Liver (tissue), 9 donors: ENCODE data around the gene TRAPPC6A. TPM values are rescaled to one million over a fixed set of nuclear protein-coding genes. Genes with fewer than 3 reads are reported as not detected.

ENCODE experiments used
- DNase-seq: peaks from one replicate; pipeline ENCODE4 v3.0.0-alpha.2; 2017; ENCODE audit warnings: low spot score
- H3K27ac ChIP-seq, 2 donors: one replicate each; pipeline ENCODE4 v1.7.0; 2013; ENCODE audit warnings: inconsistent platforms in 2 of 2, low read length in 2 of 2, control low read depth in 1 of 2, low read depth in 1 of 2, mild to moderate bottlenecking in 1 of 2
- H3K27me3 ChIP-seq, 4 donors: one replicate each; pipeline versions ENCODE4 v1.6.1 to v1.7.0; 2013; ENCODE audit warnings: low read length in 3 of 4, inconsistent platforms in 1 of 4, mild to moderate bottlenecking in 1 of 4, moderate library complexity in 1 of 4; ENCODE audit not compliant: control insufficient read depth in 4 of 4, insufficient read depth in 4 of 4
- H3K36me3 ChIP-seq, 4 donors: one replicate each; pipeline versions ENCODE4 v1.6.1 to v1.7.0; 2013; ENCODE audit warnings: low read length in 3 of 4, mild to moderate bottlenecking in 3 of 4, low read depth in 1 of 4, moderate library complexity in 1 of 4; ENCODE audit not compliant: control insufficient read depth in 4 of 4, insufficient read depth in 3 of 4
- H3K4me1 ChIP-seq, 4 donors: one replicate each; pipeline versions ENCODE4 v1.6.1 to v1.7.0; 2013; ENCODE audit warnings: low read length in 3 of 4, mild to moderate bottlenecking in 3 of 4, moderate library complexity in 1 of 4; ENCODE audit not compliant: control insufficient read depth in 4 of 4, insufficient read depth in 4 of 4
- H3K4me3 ChIP-seq, 3 donors: one replicate each; pipeline versions ENCODE4 v1.6.1 to v1.7.0; 2013; ENCODE audit warnings: low read length in 3 of 3, control low read depth in 1 of 3, low read depth in 1 of 3, mild to moderate bottlenecking in 1 of 3
- H3K9ac ChIP-seq, 2 donors: one replicate each; pipeline ENCODE4 v1.7.0; 2013; ENCODE audit warnings: low read length in 2 of 2, mild to moderate bottlenecking in 2 of 2, moderate library complexity in 2 of 2, control low read depth in 1 of 2, low read depth in 1 of 2
- H3K9me3 ChIP-seq, 4 donors: one replicate each; pipeline versions ENCODE4 v1.6.1 to v1.7.0; 2013; ENCODE audit warnings: low read length in 3 of 4; ENCODE audit not compliant: control insufficient read depth in 4 of 4
- EGR1 ChIP-seq, 2 donors: IDR thresholded peaks; 2 replicates each; pipeline ENCODE4 v1.6.1; 2016 to 2018; ENCODE audit warnings: antibody characterized with exemption in 2 of 2, low read depth in 2 of 2
- FOXA1 ChIP-seq: IDR thresholded peaks from 2 replicates; pipeline ENCODE4 v1.6.1; 2016; ENCODE audit warnings: antibody characterized with exemption
- FOXA2 ChIP-seq: IDR thresholded peaks from 2 replicates; pipeline ENCODE4 v1.6.1; 2016; ENCODE audit warnings: antibody characterized with exemption
- GABPA ChIP-seq, 2 donors: IDR thresholded peaks in 1 of 2; conservative IDR thresholded peaks in 1 of 2; 2 replicates each; pipeline ENCODE4 v1.6.1; 2016; ENCODE audit warnings: antibody characterized with exemption in 2 of 2, mild to moderate bottlenecking in 1 of 2, moderate library complexity in 1 of 2
- HNF4A ChIP-seq, 2 donors: conservative IDR thresholded peaks; 2 replicates each; pipeline ENCODE4 v1.6.1; 2016; ENCODE audit warnings: antibody characterized with exemption in 2 of 2, mild to moderate bottlenecking in 2 of 2
- HNF4G ChIP-seq: IDR thresholded peaks from 2 replicates; pipeline ENCODE4 v1.6.1; 2016; ENCODE audit warnings: antibody characterized with exemption
- JUND ChIP-seq, 2 donors: IDR thresholded peaks; 2 replicates each; pipeline ENCODE4 v1.6.1; 2016; ENCODE audit warnings: antibody characterized with exemption in 2 of 2
- NR2F2 ChIP-seq: IDR thresholded peaks from 2 replicates; pipeline ENCODE4 v1.6.1; 2016; ENCODE audit warnings: antibody characterized with exemption
- RAD21 ChIP-seq, 2 donors: IDR thresholded peaks; 2 replicates each; pipeline ENCODE4 v1.6.1; 2016; ENCODE audit warnings: antibody characterized with exemption in 2 of 2, mild to moderate bottlenecking in 2 of 2
- RXRA ChIP-seq, 2 donors: IDR thresholded peaks; 2 replicates each; pipeline ENCODE4 v1.6.1; 2017 to 2018; ENCODE audit warnings: antibody characterized with exemption in 2 of 2, mild to moderate bottlenecking in 1 of 2
- SP1 ChIP-seq: IDR thresholded peaks from 2 replicates; pipeline ENCODE4 v1.6.1; 2018; ENCODE audit warnings: antibody characterized with exemption, mild to moderate bottlenecking
- TAF1 ChIP-seq: conservative IDR thresholded peaks from 2 replicates; pipeline ENCODE4 v1.6.1; 2016; ENCODE audit warnings: antibody characterized with exemption, mild to moderate bottlenecking
- YY1 ChIP-seq: IDR thresholded peaks from 2 replicates; pipeline ENCODE4 v1.6.1; 2016; ENCODE audit warnings: antibody characterized with exemption, mild to moderate bottlenecking
- WGBS: extraction: QIAGEN DNeasy Blood & Tissue Kit; methylation state at CpG from one replicate; pipeline ENCODE4 v1.1.7; 2013; 5-methylcytosine and 5-hydroxymethylcytosine counted together
- polyA plus RNA-seq, 2 donors: library from polyadenylated mRNA; stranded (reverse) in 1 of 2; unstranded in 1 of 2; fragments of 200-250 nt in 1 of 2; fragments of >200 nt in 1 of 2; fragmentation: Nextera tagmentation in 1 of 2; extraction: Ambion mirVana in 1 of 2; gene quantifications; one replicate each; pipeline versions ENCODE4 v1.2.1 to v1.2.3, GENCODE V29; 2013 to 2015
- total RNA-seq, 2 donors: library from RNA; depleted of rRNA; stranded (reverse); fragments of >200 nt; gene quantifications; one replicate each; pipeline ENCODE4 v1.2.3, GENCODE V29; 2014
- TF ChIP-seq, protein P1 (sequence below): IDR thresholded peaks from 2 replicates; pipeline ENCODE4 v1.6.1; 2016; ENCODE audit warnings: antibody characterized with exemption
- TF ChIP-seq, protein P2 (sequence below): fragments of 150-350 bp; IDR thresholded peaks from 2 replicates; pipeline ENCODE4 v1.5.1; 2017; ENCODE audit warnings: improper control_type of control experiment, low read depth, low read length; ENCODE audit not compliant: missing input control
- TF ChIP-seq, protein P3 (sequence below): IDR thresholded peaks from 2 replicates; pipeline ENCODE4 v1.6.1; 2016; ENCODE audit warnings: antibody characterized with exemption
- TF ChIP-seq, protein P4 (sequence below): IDR thresholded peaks from 2 replicates; pipeline ENCODE4 v1.6.1; 2016; ENCODE audit warnings: antibody characterized with exemption
- TF ChIP-seq, protein P5 (sequence below): IDR thresholded peaks from 2 replicates; pipeline ENCODE4 v1.6.1; 2016; ENCODE audit warnings: antibody characterized with exemption, mild to moderate bottlenecking
- donor health status: healthy.
- donor health status: healthy.
- donor health status: healthy.
- donor health status: healthy.
- donor health status: healthy.

Gene TRAPPC6A
- total and polyA plus RNA-seq, 4 donors: 14.8 to 52.2 (median 28.6) TPM

DNA sequence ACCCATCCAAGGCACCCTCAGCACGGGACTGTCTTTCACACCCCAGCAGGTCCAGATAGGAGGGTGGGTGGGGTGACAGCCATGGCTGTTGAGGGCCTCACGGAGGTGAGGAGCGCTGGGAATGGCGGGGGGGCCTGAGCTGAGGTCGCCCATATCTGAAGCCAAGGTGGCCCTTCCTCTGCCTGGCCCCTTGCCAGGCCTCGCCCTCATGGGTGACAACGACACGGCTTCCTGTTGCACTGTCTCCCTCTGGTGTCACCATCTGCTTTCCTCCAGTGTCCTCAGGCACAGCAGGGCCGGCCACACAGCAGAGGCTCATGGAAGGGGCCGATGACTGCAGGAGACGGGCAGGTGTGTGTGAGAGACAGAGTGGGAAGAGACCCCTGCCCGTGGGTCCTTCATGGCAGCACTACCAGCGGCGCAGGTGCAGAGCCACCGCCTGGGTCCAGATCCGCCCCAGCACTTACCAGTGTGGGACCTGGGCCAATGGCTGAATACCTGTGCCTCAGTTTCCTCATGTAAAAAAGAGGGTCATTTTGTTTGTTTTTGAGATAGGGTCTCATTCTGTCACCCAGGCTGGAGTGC lies 9.2 kb downstream of the TRAPPC6A start:
- H3K27ac ChIP-seq: no peak overlapping the region

DNA sequence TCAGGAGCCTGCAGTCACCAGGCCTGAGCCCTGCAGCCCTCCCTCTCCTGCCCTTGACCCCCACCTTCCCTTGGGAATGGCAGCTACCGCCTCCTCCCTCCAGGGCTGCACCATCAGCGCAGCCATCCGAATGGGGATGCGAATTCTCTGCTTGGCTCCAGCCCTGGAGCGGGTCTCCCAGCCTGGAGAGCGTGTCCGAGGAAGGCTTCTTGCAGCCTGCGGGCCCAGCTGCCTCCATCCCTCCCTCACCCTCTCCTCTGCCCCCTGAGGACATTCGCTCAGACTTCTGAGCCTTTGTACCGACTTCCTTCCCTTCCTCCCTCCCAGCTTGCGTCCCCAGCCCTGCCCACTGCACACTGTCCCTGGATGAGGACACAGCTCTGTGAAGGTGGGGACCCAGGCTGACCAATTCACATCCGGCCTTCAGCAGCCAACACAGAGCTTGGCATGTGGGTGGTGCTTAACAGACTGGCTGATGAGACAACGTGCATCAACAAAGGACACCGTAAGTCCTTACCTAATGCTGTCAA lies 11.2 kb downstream of the TRAPPC6A start:
- TF ChIP-seq, protein P1, sequence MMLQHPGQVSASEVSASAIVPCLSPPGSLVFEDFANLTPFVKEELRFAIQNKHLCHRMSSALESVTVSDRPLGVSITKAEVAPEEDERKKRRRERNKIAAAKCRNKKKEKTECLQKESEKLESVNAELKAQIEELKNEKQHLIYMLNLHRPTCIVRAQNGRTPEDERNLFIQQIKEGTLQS: no peak
- TF ChIP-seq RXRA (IDR thresholded peaks at IDR 0.05): no peak
- TF ChIP-seq JUND (IDR thresholded peaks at IDR 0.05): no peak
- TF ChIP-seq, protein P2, sequence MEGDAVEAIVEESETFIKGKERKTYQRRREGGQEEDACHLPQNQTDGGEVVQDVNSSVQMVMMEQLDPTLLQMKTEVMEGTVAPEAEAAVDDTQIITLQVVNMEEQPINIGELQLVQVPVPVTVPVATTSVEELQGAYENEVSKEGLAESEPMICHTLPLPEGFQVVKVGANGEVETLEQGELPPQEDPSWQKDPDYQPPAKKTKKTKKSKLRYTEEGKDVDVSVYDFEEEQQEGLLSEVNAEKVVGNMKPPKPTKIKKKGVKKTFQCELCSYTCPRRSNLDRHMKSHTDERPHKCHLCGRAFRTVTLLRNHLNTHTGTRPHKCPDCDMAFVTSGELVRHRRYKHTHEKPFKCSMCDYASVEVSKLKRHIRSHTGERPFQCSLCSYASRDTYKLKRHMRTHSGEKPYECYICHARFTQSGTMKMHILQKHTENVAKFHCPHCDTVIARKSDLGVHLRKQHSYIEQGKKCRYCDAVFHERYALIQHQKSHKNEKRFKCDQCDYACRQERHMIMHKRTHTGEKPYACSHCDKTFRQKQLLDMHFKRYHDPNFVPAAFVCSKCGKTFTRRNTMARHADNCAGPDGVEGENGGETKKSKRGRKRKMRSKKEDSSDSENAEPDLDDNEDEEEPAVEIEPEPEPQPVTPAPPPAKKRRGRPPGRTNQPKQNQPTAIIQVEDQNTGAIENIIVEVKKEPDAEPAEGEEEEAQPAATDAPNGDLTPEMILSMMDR: no peak
- TF ChIP-seq, protein P3, sequence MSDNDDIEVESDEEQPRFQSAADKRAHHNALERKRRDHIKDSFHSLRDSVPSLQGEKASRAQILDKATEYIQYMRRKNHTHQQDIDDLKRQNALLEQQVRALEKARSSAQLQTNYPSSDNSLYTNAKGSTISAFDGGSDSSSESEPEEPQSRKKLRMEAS: no peak
- no peak for TF ChIP-seq FOXA1
- no peak for TF ChIP-seq FOXA2
- TF ChIP-seq YY1: no peak
- no peak for TF ChIP-seq NR2F2
- TF ChIP-seq, protein P4, sequence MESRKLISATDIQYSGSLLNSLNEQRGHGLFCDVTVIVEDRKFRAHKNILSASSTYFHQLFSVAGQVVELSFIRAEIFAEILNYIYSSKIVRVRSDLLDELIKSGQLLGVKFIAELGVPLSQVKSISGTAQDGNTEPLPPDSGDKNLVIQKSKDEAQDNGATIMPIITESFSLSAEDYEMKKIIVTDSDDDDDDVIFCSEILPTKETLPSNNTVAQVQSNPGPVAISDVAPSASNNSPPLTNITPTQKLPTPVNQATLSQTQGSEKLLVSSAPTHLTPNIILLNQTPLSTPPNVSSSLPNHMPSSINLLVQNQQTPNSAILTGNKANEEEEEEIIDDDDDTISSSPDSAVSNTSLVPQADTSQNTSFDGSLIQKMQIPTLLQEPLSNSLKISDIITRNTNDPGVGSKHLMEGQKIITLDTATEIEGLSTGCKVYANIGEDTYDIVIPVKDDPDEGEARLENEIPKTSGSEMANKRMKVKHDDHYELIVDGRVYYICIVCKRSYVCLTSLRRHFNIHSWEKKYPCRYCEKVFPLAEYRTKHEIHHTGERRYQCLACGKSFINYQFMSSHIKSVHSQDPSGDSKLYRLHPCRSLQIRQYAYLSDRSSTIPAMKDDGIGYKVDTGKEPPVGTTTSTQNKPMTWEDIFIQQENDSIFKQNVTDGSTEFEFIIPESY: no peak
- no peak for TF ChIP-seq EGR1 (IDR thresholded peaks at IDR 0.05; ENCODE audit: low read depth in 2 of 2)
- no peak for TF ChIP-seq TAF1
- TF ChIP-seq, protein P5, sequence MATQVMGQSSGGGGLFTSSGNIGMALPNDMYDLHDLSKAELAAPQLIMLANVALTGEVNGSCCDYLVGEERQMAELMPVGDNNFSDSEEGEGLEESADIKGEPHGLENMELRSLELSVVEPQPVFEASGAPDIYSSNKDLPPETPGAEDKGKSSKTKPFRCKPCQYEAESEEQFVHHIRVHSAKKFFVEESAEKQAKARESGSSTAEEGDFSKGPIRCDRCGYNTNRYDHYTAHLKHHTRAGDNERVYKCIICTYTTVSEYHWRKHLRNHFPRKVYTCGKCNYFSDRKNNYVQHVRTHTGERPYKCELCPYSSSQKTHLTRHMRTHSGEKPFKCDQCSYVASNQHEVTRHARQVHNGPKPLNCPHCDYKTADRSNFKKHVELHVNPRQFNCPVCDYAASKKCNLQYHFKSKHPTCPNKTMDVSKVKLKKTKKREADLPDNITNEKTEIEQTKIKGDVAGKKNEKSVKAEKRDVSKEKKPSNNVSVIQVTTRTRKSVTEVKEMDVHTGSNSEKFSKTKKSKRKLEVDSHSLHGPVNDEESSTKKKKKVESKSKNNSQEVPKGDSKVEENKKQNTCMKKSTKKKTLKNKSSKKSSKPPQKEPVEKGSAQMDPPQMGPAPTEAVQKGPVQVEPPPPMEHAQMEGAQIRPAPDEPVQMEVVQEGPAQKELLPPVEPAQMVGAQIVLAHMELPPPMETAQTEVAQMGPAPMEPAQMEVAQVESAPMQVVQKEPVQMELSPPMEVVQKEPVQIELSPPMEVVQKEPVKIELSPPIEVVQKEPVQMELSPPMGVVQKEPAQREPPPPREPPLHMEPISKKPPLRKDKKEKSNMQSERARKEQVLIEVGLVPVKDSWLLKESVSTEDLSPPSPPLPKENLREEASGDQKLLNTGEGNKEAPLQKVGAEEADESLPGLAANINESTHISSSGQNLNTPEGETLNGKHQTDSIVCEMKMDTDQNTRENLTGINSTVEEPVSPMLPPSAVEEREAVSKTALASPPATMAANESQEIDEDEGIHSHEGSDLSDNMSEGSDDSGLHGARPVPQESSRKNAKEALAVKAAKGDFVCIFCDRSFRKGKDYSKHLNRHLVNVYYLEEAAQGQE: no peak
- no peak for TF ChIP-seq GABPA (IDR thresholded peaks at IDR 0.05 in 1 of 2, conservative IDR thresholded peaks at IDR 0.05 in 1 of 2)
- TF ChIP-seq SP1: no peak
- TF ChIP-seq RAD21 (IDR thresholded peaks at IDR 0.05): no peak
- TF ChIP-seq HNF4G: no peak
- no peak for TF ChIP-seq HNF4A (conservative IDR thresholded peaks at IDR 0.05)
- H3K36me3 ChIP-seq: no peaks in the 10 kb centered on the region
- WGBS: 79% methylated on average over 14 of the region's 14 CpGs
- no peak overlapping the region for H3K4me3 ChIP-seq
- no peak for DNase-seq
- H3K27ac ChIP-seq: no peak overlapping the region
- no peaks in the 10 kb centered on the region for H3K9me3 ChIP-seq
- H3K9ac ChIP-seq: no peak overlapping the region
- H3K4me1 ChIP-seq: peaks cover 0 to 13% (median 3%) of the 10 kb centered on the region in 4 donors
- no peaks in the 10 kb centered on the region for H3K27me3 ChIP-seq

More for the DNA sequence above, 9.2 kb downstream of the TRAPPC6A start:
- H3K9me3 ChIP-seq: no peaks in the 10 kb centered on the region
- peaks cover 0 to 4% (median 0%) of the 10 kb centered on the region in 4 donors for H3K4me1 ChIP-seq
- no peak for TF ChIP-seq RXRA (IDR thresholded peaks at IDR 0.05)
- no peak for TF ChIP-seq JUND (IDR thresholded peaks at IDR 0.05)
- no peak for TF ChIP-seq FOXA1
- TF ChIP-seq, protein P2: no peak
- TF ChIP-seq HNF4A (conservative IDR thresholded peaks at IDR 0.05): no peak
- no peak for TF ChIP-seq FOXA2
- TF ChIP-seq SP1: no peak
- no peaks in the 10 kb centered on the region for H3K27me3 ChIP-seq
- no peak overlapping the region for H3K4me3 ChIP-seq
- no peak overlapping the region for H3K9ac ChIP-seq
- no peaks in the 10 kb centered on the region for H3K36me3 ChIP-seq
- 86% methylated on average over 16 of the region's 16 CpGs for WGBS
- no peak for DNase-seq
